ENCODE results near the gene CELF4. TPM values are rescaled to one million over a fixed set of nuclear protein-coding genes. Genes with fewer than 3 reads are reported as not detected.

CELF4 gene
- total and polyA plus RNA-seq, 2 donors, result 0.79 TPM

DNA sequence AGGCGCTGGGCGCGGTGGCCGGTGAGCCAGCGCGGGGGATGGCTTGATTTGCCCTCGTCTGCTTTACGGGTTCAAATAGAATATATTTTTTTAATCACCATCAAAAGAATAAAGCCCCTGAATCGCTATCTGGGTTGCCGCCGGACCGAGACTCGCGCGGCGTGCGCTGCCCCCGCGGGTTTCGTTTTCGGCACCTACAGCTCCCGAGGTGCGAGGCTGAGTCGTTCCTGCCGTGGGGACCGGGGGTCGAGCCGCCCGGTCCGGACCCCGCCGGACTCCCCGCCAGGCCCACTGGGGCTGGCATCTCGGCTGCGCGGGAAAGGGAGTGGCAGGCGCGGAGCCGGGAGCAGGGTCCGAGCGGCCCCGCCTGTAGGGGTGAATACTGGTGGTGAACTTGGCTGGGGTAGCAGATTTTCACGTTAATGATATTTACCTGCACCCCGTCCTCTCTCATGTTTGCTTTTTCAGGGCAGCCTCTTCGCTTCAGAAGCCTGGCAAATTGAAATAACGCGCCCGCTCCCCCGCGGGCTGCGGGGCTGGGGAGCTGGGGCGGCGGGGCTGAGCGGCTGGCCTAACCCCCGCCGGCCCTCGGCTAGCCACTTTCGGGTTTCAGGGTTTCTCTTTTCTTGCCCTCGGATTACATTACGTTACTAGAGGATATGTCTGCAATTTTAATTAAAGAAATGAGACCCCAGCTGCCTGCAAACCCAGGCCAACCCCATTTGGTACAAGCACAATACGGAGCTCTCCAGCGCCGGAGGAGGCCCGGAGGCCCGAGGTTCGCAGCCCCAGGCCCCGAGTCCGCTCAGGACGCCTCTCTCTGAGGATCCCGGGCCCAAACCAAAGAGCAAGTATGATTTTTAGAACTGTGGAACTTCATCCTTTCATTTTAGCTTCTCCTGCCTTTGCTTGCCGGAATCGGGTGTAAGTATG, 1.7 kb upstream of the CELF4 start:
- Histone ChIP-seq H3K4me3 (ENCODE audit: low read depth, low read length) (peak overlapping the region; percentile 57), H3K27ac (ENCODE audit: low read depth) (no peak overlapping the region), H3K36me3 (ENCODE audit: insufficient read depth) (no peaks in the 10 kb centered on the region), H3K4me1 (ENCODE audit: insufficient read depth) (peaks cover 5% of the 10 kb centered on the region)
- WGBS, result 3% methylated on average over 72 of the region's 72 CpGs
- DNase-seq (ENCODE audit: extremely low spot score), result no peak

DNA sequence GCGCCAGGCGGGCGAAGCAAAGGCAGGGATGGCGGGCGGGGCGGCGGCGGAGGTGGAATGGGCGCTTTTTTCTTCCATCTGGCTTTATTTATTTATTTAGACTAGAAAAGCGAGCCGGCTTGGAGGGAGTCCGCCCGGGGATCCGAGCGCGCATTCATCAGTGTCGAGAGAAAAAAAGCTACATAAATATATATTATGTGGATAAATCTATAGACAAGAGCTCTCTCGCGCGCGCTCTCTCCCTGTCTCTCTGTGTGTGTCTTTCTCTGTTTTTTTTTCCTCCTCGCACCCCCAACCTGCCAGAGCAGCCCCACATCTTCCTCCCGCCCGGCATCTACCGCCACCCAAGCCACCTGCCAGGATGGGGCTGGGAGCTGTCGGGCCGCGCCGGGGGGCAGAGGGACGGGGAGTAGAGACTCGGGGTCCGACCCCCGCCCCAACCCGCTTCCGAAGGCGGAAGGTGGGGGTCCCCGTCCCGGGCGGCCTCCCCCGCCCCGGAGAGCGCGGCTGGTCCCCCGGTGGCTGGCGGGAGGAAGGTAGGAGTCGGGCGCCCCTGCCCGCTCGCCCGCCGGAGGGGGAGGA, 972 bp upstream of the CELF4 start:
- under 1% methylated on average over 51 of the region's 51 CpGs for WGBS
- no peak for DNase-seq (ENCODE audit: extremely low spot score)
- H3K4me3 ChIP-seq (ENCODE audit: low read depth, low read length), result peak overlapping the region; percentile 57
- H3K36me3 ChIP-seq (ENCODE audit: insufficient read depth), result no peaks in the 10 kb centered on the region
- H3K27ac ChIP-seq (ENCODE audit: low read depth), result no peak overlapping the region
- H3K4me1 ChIP-seq (ENCODE audit: insufficient read depth), result peaks cover 5% of the 10 kb centered on the region

DNA sequence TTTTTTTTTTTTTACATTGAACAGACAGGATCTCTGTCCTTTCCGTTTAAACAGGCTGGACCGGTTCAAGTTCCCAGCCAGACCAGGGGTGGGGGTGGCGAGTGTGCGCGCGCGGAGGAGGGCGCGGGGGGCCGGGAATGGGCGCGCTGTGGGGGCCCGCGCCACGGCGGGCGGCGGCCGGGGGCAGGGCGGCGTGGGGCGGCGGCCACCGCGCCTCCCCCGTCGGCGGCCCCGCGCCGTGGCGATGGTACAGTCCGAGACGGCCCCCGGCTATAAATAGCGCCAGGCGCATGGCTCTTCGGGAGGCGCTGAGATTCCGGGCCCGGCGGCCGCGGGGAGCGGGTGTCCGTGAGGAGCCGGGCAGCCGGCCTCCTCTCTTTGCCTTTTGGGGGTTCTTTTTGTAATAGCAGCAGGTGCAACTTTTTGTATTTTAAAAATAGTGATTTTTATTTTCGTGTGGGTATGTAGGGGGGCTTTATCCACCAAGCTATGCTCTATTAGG, 430 bp upstream of the CELF4 start:
- no peaks in the 10 kb centered on the region for H3K36me3 ChIP-seq (ENCODE audit: insufficient read depth)
- under 1% methylated on average over 49 of the region's 49 CpGs for WGBS
- H3K4me1 ChIP-seq (ENCODE audit: insufficient read depth), result peaks cover 5% of the 10 kb centered on the region
- no peak for DNase-seq (ENCODE audit: extremely low spot score)
- H3K27ac ChIP-seq (ENCODE audit: low read depth), result no peak overlapping the region
- H3K4me3 ChIP-seq (ENCODE audit: low read depth, low read length), result peak overlapping the region; percentile 57

GRCh38 chr18:37564711-37565100, 892 bp downstream of the CELF4 start:
- H3K27ac ChIP-seq (ENCODE audit: low read depth), result no peak overlapping the region
- H3K4me1 ChIP-seq (ENCODE audit: insufficient read depth), result peaks cover 5% of the 10 kb centered on the region
- 1% methylated on average over 19 of the region's 19 CpGs for WGBS
- peak overlapping the region; percentile 2 for H3K4me3 ChIP-seq (ENCODE audit: low read depth, low read length)
- H3K36me3 ChIP-seq (ENCODE audit: insufficient read depth), result no peaks in the 10 kb centered on the region
- DNase-seq (ENCODE audit: extremely low spot score), result peak; percentile 40

GRCh38 chr18:37563931-37564392, 1.6 kb downstream of the CELF4 start:
- Histone ChIP-seq H3K27ac (ENCODE audit: low read depth) (no peak overlapping the region), H3K4me1 (ENCODE audit: insufficient read depth) (peaks cover 5% of the 10 kb centered on the region), H3K4me3 (ENCODE audit: low read depth, low read length) (no peak overlapping the region), H3K36me3 (ENCODE audit: insufficient read depth) (no peaks in the 10 kb centered on the region)
- DNase-seq (ENCODE audit: extremely low spot score), result no peak
- WGBS, result 42% methylated on average over 13 of the region's 13 CpGs

DNA sequence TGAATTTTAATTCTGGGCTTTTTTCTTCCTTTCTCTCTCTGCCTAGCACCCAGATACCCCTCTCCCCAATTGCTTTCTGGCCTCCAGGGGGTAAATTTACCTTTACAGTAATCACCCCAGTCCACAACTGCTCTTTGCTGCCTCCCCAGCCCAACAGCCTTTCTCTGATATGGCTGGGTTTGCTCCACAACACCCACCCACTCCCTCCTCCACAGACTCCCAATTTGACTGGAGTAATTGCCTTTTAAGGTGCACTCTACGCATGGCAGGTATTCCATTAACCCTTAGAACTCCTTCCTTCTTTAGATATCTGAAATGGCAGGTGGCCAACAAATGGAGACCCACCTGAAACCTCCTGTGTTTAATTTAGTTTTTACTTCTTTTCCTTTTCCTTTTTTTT, 3.6 kb downstream of the CELF4 start:
- H3K4me1 ChIP-seq (ENCODE audit: insufficient read depth), result peaks cover under 1% of the 10 kb centered on the region
- no peak overlapping the region for H3K4me3 ChIP-seq (ENCODE audit: low read depth, low read length)
- no peaks in the 10 kb centered on the region for H3K36me3 ChIP-seq (ENCODE audit: insufficient read depth)
- DNase-seq (ENCODE audit: extremely low spot score), result no peak
- no peak overlapping the region for H3K27ac ChIP-seq (ENCODE audit: low read depth)
- 22% methylated on average over 1 of the region's 1 CpG for WGBS

GRCh38 chr18:37560003-37560402, 5.6 kb downstream of the CELF4 start:
- WGBS, result 31% methylated on average over 2 of the region's 2 CpGs
- Histone ChIP-seq H3K4me3 (ENCODE audit: low read depth, low read length) (no peak overlapping the region), H3K4me1 (ENCODE audit: insufficient read depth) (no peaks in the 10 kb centered on the region), H3K36me3 (ENCODE audit: insufficient read depth) (no peaks in the 10 kb centered on the region), H3K27ac (ENCODE audit: low read depth) (no peak overlapping the region)
- no peak for DNase-seq (ENCODE audit: extremely low spot score)

- H3K4me3 ChIP-seq (ENCODE audit: low read depth, low read length), result no peak overlapping the region
- no peaks in the 10 kb centered on the region for H3K36me3 ChIP-seq (ENCODE audit: insufficient read depth)
- no peaks in the 10 kb centered on the region for H3K4me1 ChIP-seq (ENCODE audit: insufficient read depth)
- DNase-seq (ENCODE audit: extremely low spot score), result no peak
- 53% methylated on average over 1 of the region's 1 CpG for WGBS
- no peak overlapping the region for H3K27ac ChIP-seq (ENCODE audit: low read depth)
Measured at GRCh38 chr18:37559194-37559593, 6.4 kb downstream of the CELF4 start.

DNA sequence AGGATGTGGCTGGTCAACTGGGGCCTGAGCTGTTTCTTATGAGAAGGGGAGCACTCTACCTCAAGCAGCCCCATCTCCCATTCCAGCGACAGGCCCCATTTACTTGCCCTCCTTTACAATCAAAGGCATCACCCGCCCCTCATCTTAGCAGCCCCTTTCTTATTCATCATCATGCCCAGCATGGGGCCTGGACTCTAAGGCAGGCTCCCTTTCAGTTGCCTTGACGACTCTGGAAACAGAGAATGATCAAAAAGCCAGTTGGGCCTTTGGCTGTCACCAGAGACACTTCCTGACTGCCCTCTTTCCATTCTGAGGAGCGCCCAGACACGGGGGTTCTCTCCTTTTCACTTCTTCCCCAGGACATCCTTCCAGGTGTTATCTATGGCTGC, 11.2 kb downstream of the CELF4 start:
- no peaks in the 10 kb centered on the region for H3K4me1 ChIP-seq (ENCODE audit: insufficient read depth)
- DNase-seq (ENCODE audit: extremely low spot score), result no peak
- H3K36me3 ChIP-seq (ENCODE audit: insufficient read depth), result no peaks in the 10 kb centered on the region
- H3K4me3 ChIP-seq (ENCODE audit: low read depth, low read length), result no peak overlapping the region
- 27% methylated on average over 5 of the region's 5 CpGs for WGBS
- no peak overlapping the region for H3K27ac ChIP-seq (ENCODE audit: low read depth)

DNA sequence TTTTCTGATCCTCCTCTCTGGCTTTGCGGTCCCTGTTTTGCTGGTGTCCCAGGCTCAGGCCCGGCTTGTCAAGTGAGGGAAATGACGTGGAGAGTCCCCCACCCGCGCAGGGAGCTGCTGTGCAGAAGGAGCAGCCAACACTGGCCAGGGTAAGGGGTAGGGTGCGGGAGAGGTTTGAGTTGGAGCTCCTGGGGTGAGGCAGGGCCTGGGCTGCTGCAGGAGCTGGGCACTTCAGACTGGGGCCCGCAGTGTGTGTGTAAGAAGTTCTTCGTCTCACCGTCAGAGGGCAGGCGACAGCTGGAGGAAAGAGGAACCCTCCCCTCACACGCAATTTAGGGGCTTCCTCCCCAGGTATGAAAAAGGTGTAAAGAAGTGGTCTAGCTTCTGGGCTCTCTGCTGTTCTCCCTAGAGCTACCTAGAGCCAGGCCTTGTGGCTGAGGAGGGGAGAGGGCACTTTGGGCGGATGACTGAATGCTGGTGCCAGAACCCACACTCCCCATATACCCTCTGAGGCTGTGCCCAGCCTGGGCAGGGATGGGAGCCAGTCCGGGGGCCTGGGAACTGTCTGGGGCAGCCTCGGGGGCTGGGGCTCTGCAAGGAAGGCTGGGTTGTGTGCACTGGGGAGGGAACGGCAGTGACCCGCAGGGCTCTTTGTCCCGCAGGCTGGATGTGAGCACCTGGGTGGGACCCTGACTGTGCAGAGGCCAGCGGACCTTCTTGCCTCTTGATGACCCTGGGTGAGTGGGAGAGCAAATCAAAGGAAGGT, 11.8 kb downstream of the CELF4 start:
- Histone ChIP-seq H3K27ac (ENCODE audit: low read depth) (no peak overlapping the region), H3K36me3 (ENCODE audit: insufficient read depth) (no peaks in the 10 kb centered on the region), H3K4me1 (ENCODE audit: insufficient read depth) (no peaks in the 10 kb centered on the region), H3K4me3 (ENCODE audit: low read depth, low read length) (no peak overlapping the region)
- WGBS, result 42% methylated on average over 18 of the region's 18 CpGs
- DNase-seq (ENCODE audit: extremely low spot score), result no peak

DNA sequence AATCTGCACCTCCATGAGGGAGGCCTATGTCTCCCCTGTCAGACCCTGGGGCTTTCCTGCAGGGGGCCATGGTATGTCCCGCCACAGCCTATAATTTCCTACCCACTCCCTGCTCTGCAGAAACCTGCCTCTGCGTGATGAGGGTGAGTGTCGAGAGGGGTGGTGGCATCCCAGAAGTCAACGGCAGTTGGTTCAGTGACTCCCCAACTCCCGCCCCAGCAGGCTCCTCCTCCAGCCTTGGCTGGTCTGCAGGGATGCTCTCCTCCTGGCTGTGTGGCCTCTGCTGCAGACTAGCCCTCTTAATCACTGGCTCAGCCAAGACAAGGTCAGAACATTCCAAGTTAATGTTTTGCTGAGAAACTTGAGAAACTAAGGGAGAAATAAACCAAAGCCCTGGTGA, 13.3 kb downstream of the CELF4 start:
- H3K36me3 ChIP-seq (ENCODE audit: insufficient read depth), result no peaks in the 10 kb centered on the region
- 53% methylated on average over 5 of the region's 5 CpGs for WGBS
- no peak for DNase-seq (ENCODE audit: extremely low spot score)
- no peak overlapping the region for H3K27ac ChIP-seq (ENCODE audit: low read depth)
- no peak overlapping the region for H3K4me3 ChIP-seq (ENCODE audit: low read depth, low read length)
- H3K4me1 ChIP-seq (ENCODE audit: insufficient read depth), result no peaks in the 10 kb centered on the region

- Histone ChIP-seq H3K4me3 (ENCODE audit: low read depth, low read length) (no peak overlapping the region), H3K36me3 (ENCODE audit: insufficient read depth) (no peaks in the 10 kb centered on the region), H3K4me1 (ENCODE audit: insufficient read depth) (no peaks in the 10 kb centered on the region), H3K27ac (ENCODE audit: low read depth) (no peak overlapping the region)
- WGBS, result 63% methylated on average over 8 of the region's 8 CpGs
- no peak for DNase-seq (ENCODE audit: extremely low spot score)
Measured at GRCh38 chr18:37551846-37552245, 13.8 kb downstream of the CELF4 start.

- no peak for DNase-seq (ENCODE audit: extremely low spot score)
- Histone ChIP-seq H3K4me3 (ENCODE audit: low read depth, low read length) (no peak overlapping the region), H3K36me3 (ENCODE audit: insufficient read depth) (no peaks in the 10 kb centered on the region), H3K27ac (ENCODE audit: low read depth) (no peak overlapping the region), H3K4me1 (ENCODE audit: insufficient read depth) (no peaks in the 10 kb centered on the region)
- 75% methylated on average over 3 of the region's 3 CpGs for WGBS
Measured at GRCh38 chr18:37551249-37551648, 14.3 kb downstream of the CELF4 start.

All from urinary bladder (tissue), 4 donors.